NCI-H345 (cell line): ENCODE results near the gene LOXL3.

ENCODE experiments used
- DNase-seq: peaks from one replicate; lab custom pipeline; 2025; lab: John Stamatoyannopoulos, UW

LOXL3 gene

GRCh38 chr2:74505448-74506246, 48.1 kb downstream of the LOXL3 start:
- no peak for DNase-seq

- DNase-seq = no peak
These were observed 49.2 kb downstream of the LOXL3 start for GRCh38 chr2:74504591-74504990.

- DNase-seq = no peak
These were observed 50.0 kb downstream of the LOXL3 start for GRCh38 chr2:74503506-74504475.

- peak; percentile 7 for DNase-seq
These were observed 50.8 kb downstream of the LOXL3 start for GRCh38 chr2:74502720-74503505.

- DNase-seq = no peak
These were observed 51.5 kb downstream of the LOXL3 start for GRCh38 chr2:74502147-74502719.

- no peak for DNase-seq
These were observed 52.2 kb downstream of the LOXL3 start for GRCh38 chr2:74501335-74502071.

GRCh38 chr2:74500578-74500946, 53.2 kb downstream of the LOXL3 start:
- no peak for DNase-seq

GRCh38 chr2:74499940-74500577, 53.7 kb downstream of the LOXL3 start:
- DNase-seq = no peak

- DNase-seq = no peak
These were observed 54.3 kb downstream of the LOXL3 start, which contains the start of gene LBX2 for GRCh38 chr2:74499267-74499939. TSS of gene LBX2 (minus strand) at chr2:74499603. CDS start at chr2:74499537, 66 bp downstream.

GRCh38 chr2:74498500-74499266, 55.1 kb downstream of the LOXL3 start:
- DNase-seq = no peak

- peak; percentile 16 for DNase-seq
These were observed 55.8 kb downstream of the LOXL3 start for GRCh38 chr2:74497777-74498499.

GRCh38 chr2:74496997-74497776, 56.6 kb downstream of the LOXL3 start:
- DNase-seq = no peak

GRCh38 chr2:74495440-74495839, 58.3 kb downstream of the LOXL3 start:
- no peak for DNase-seq

- DNase-seq = no peak
These were observed 60.2 kb downstream of the LOXL3 start for GRCh38 chr2:74493546-74493945.

- DNase-seq = no peak
These were observed 61.8 kb downstream of the LOXL3 start for GRCh38 chr2:74491648-74492544.

GRCh38 chr2:74489906-74490305, 63.8 kb downstream of the LOXL3 start:
- no peak for DNase-seq
